Right cardiac atrium (tissue), 5 donors: ENCODE results near the gene SRRM1. TPM values are rescaled to one million over a fixed set of nuclear protein-coding genes. Genes with fewer than 3 reads are reported as not detected.

Source experiments
- ATAC-seq, 2 donors: fragments of 200-7000 bp; cut with Tn5 transposase; one replicate each; pipeline versions ENCODE4 v1.8.0 to v1.9.1; 2020; ENCODE audit warnings: moderate library complexity in 2 of 2, mild to moderate bottlenecking in 1 of 2
- DNase-seq, 3 donors: peaks; one replicate each; pipeline ENCODE4 v3.0.0-alpha.2; 2020
- H3K27ac ChIP-seq: one replicate; pipeline ENCODE4 v1.5.1; 2013; ENCODE audit warnings: mild to moderate bottlenecking, low read length, control low read depth, moderate library complexity
- H3K27me3 ChIP-seq: one replicate; pipeline ENCODE4 v1.6.1; 2013; ENCODE audit not compliant: control insufficient read depth, insufficient read depth
- H3K4me1 ChIP-seq: one replicate; pipeline ENCODE4 v1.6.1; 2013; ENCODE audit warnings: low read length; ENCODE audit not compliant: control insufficient read depth, insufficient read depth
- H3K4me3 ChIP-seq: one replicate; pipeline ENCODE4 v1.5.1; 2013; ENCODE audit warnings: low read length, control low read depth
- H3K9me3 ChIP-seq: one replicate; pipeline ENCODE4 v1.6.1; 2013; ENCODE audit warnings: low read length; ENCODE audit not compliant: control insufficient read depth
- WGBS: extraction: QIAGEN DNeasy Blood & Tissue Kit; methylation state at CpG from one replicate; pipeline ENCODE4 v1.1.7; 2013; 5-methylcytosine and 5-hydroxymethylcytosine counted together
- intact Hi-C, 4 donors: fragments of 100-400 bp; cut with DNase I; formaldehyde crosslinking; loops; one replicate each; pipeline versions ENCODE4 v1.11.0 to v1.14.0; 2022 to 2023
- long read RNA-seq, 4 donors: library from polyadenylated mRNA; unstranded; transcript quantifications; one replicate each; pipeline ENCODE4 v2.0.0, GENCODE V29; 2020 to 2021
- polyA plus RNA-seq: library from polyadenylated mRNA; stranded (reverse); fragments of 200-250 nt; gene quantifications from one replicate; pipeline ENCODE4 v1.2.3, GENCODE V29; 2013
- total RNA-seq, 4 donors: library from RNA; stranded (reverse); fragmentation: NEBNext Ultra II Directional; extraction: Animal tissue kit (Norgen Biotek cat#: 25700); gene quantifications; one replicate each; pipeline ENCODE4 v1.2.1, GENCODE V29; 2021
- donor health status: healthy with polysubstance abuse.
- donor health status: DM: no; HTN: yes; CAD: no.
- donor health status: DM: no; HTN: no; CAD: no.
- donor health status: DM: no; HTN: yes; CAD: no; lungs with severe emphysema.
- donor health status: DM: yes; HTN: yes; CAD: no.

Gene SRRM1, protein sequence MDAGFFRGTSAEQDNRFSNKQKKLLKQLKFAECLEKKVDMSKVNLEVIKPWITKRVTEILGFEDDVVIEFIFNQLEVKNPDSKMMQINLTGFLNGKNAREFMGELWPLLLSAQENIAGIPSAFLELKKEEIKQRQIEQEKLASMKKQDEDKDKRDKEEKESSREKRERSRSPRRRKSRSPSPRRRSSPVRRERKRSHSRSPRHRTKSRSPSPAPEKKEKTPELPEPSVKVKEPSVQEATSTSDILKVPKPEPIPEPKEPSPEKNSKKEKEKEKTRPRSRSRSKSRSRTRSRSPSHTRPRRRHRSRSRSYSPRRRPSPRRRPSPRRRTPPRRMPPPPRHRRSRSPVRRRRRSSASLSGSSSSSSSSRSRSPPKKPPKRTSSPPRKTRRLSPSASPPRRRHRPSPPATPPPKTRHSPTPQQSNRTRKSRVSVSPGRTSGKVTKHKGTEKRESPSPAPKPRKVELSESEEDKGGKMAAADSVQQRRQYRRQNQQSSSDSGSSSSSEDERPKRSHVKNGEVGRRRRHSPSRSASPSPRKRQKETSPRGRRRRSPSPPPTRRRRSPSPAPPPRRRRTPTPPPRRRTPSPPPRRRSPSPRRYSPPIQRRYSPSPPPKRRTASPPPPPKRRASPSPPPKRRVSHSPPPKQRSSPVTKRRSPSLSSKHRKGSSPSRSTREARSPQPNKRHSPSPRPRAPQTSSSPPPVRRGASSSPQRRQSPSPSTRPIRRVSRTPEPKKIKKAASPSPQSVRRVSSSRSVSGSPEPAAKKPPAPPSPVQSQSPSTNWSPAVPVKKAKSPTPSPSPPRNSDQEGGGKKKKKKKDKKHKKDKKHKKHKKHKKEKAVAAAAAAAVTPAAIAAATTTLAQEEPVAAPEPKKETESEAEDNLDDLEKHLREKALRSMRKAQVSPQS
- total RNA-seq (10 to 100 TPM; 71.8 to 91.7 (median 79.3) TPM), polyA plus RNA-seq (41.2 TPM)
- long read RNA-seq, donor 1, partial matches to known transcripts: 45 of 72 reads
- long read RNA-seq, donor 1, other reads (novel, unspliced or antisense): 20 of 72 reads
- long read RNA-seq, donor 2, full-length matches to known transcripts: 4 of 33 reads
- long read RNA-seq, donor 2, partial matches to known transcripts: 8 of 33 reads
- long read RNA-seq, donor 2, other reads (novel, unspliced or antisense): 21 of 33 reads
- long read RNA-seq, donor 3, transcript SRRM1-205 (4 exons, 2,624 nt): major isoform, 13 of 86 reads
- long read RNA-seq, donor 3, partial matches to known transcripts: 38 of 86 reads
- long read RNA-seq, donor 3, other reads (novel, unspliced or antisense): 32 of 86 reads
- long read RNA-seq, donor 4, full-length matches to known transcripts: 4 of 35 reads
- long read RNA-seq, donor 4, partial matches to known transcripts: 12 of 35 reads
- long read RNA-seq, donor 4, other reads (novel, unspliced or antisense): 19 of 35 reads

DNA sequence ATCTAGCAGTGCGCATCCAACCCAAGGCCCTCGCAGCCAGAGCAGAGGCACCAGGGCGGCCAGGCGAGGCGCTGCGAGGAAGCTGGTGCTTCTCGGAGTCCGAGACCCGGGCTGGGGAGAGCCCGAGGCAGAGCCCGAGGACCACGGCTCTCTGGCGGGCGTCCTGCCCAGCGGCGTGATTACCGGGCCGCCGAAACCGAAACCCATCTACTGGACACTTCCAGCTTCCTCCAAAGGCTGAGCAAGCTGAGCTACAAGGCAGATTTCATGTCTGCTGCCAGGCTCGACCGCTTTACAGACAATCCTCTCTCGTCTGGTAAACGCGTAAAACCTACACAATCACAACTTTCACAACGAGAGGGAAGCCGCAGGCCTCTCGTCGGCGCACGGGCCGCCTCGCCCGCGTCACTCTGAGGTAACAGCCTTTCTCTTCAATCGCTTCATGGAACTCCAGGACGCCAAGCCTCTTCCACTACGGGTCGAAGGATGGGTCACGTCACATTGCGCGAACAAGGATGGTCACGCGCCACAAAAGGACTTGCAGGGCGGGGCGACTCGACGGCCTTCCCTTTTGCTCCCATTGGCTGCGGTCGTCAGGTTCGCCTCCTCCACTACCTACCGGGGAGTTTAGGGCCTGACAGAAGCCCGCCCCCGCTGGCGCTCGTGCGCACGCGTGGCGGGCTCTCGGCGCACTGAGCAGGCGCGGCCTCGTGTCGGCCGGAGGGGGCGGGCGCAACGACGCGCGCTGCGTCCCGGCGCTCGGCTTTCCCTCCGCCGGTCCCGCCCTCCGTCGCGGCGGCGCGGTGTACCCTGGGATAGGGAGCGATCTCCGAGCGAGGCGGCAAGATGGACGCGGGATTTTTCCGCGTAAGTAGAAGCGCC is at the start of gene SRRM1:
TSS of gene SRRM1 (plus strand) at position 822 of the 882 bp plus-strand sequence. CDS start at position 847, 25 bp downstream.
- Histone ChIP-seq H3K9me3 (no peaks in the 10 kb centered on the region), H3K4me3 (peak within 1 kb of the TSS; percentile 92), H3K27ac (peak within 1 kb of the TSS; percentile 94), H3K27me3 (no peaks in the 10 kb centered on the region), H3K4me1 (peaks cover 7% of the 10 kb centered on the region)
- ATAC-seq (peak; percentile 98), DNase-seq (peak; percentile 99 to 100 (median 99))
- under 1% methylated on average over 95 of the region's 95 CpGs for WGBS
- intact Hi-C loops: no loop called here

DNA sequence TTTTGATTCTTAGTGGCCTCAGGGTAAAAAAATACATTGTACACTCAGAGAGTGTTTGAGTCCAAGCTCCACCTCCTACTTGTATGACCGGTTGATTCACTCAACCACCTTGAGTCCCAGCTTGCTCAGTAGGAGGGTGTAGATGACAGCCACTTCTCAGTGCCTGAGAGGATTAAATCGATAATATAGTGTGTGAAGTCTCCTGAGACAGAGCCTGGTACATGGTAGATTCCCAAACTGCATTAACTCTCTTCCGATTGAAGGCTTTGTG is 48.8 kb upstream of the SRRM1 start:
- Histone ChIP-seq H3K27me3 (no peaks in the 10 kb centered on the region), H3K27ac (no peak overlapping the region), H3K4me3 (no peak overlapping the region), H3K4me1 (no peaks in the 10 kb centered on the region), H3K9me3 (no peaks in the 10 kb centered on the region)
- no peak for ATAC-seq
- 87% methylated on average over 3 of the region's 3 CpGs for WGBS
- DNase-seq: no peak
- intact Hi-C loops: no loop called here

DNA sequence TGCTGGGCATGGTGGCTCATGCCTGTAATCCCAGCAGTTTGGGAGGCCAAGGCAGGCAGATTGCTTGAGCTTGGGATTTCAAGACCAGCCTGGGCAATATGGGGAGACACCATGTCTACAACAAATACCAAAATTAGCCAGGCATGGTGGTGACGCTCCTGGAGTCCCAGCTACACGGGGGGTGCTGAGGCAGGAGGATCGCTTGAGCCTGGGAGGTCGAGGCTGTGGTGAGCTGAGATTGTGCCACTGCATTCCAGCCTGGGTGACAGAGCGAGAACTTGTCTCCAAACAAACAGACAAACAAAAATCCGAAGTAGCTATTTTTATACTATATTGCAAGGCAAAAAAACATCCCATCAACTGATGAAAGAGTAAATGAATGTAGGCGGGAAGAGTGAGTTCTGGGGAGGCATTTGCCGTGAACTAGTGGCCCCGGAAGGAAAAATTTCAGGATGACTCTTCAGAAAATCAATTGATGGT is 46.7 kb upstream of the SRRM1 start:
- intact Hi-C loops: no loop called here
- ATAC-seq (no peak), DNase-seq (no peak)
- Histone ChIP-seq H3K4me1 (no peaks in the 10 kb centered on the region), H3K9me3 (no peaks in the 10 kb centered on the region), H3K4me3 (no peak overlapping the region), H3K27ac (no peak overlapping the region), H3K27me3 (no peaks in the 10 kb centered on the region)
- 74% methylated on average over 9 of the region's 9 CpGs for WGBS

DNA sequence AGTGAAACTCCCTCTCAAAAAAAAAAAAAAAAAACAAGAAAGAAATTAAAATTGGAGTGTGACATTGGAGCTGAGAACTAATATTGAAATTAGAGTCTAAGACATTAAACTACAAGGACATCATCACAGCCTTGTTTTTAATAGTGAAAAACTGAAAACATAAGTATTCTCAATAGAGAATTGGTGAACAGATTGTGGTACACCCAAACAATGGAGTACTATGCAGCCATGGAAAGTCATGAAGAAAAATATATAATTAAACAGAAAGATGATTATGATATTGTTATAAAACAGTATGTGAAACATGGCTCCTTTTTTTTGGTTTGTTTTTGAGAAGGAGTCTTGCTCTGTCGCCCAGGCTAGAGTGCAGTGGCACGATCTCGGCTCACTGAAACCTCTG is 43.8 kb upstream of the SRRM1 start:
- DNase-seq: no peak
- no peak for ATAC-seq
- WGBS: 91% methylated on average over 3 of the region's 3 CpGs
- Histone ChIP-seq H3K4me1 (no peaks in the 10 kb centered on the region), H3K27ac (no peak overlapping the region), H3K9me3 (no peaks in the 10 kb centered on the region), H3K27me3 (no peaks in the 10 kb centered on the region), H3K4me3 (no peak overlapping the region)
- intact Hi-C loops: no loop called here

DNA sequence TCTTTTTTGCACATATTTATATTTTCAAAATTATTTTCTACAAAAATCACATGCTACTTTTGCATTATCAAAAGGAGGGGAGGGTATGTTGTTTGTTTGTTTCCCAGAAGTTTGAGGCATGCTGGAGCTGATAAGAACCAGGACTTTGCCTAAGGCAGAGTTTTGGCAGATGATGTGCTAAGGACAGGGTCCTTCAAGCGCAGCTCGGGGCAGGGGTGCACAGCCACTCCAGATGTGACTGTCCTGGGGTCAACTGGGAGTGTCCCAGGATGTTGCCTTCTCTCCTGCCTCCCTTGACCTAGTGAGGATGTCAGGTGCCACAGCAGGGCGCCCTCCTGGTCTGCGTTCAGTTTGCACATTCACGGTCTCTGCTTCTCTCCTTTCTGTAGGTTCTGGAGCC is 42.6 kb upstream of the SRRM1 start:
- Histone ChIP-seq H3K27me3 (no peaks in the 10 kb centered on the region), H3K4me1 (no peaks in the 10 kb centered on the region), H3K9me3 (no peaks in the 10 kb centered on the region), H3K27ac (no peak overlapping the region), H3K4me3 (no peak overlapping the region)
- DNase-seq: no peak
- intact Hi-C loops: no loop called here
- ATAC-seq: no peak
- 62% methylated on average over 5 of the region's 5 CpGs for WGBS

DNA sequence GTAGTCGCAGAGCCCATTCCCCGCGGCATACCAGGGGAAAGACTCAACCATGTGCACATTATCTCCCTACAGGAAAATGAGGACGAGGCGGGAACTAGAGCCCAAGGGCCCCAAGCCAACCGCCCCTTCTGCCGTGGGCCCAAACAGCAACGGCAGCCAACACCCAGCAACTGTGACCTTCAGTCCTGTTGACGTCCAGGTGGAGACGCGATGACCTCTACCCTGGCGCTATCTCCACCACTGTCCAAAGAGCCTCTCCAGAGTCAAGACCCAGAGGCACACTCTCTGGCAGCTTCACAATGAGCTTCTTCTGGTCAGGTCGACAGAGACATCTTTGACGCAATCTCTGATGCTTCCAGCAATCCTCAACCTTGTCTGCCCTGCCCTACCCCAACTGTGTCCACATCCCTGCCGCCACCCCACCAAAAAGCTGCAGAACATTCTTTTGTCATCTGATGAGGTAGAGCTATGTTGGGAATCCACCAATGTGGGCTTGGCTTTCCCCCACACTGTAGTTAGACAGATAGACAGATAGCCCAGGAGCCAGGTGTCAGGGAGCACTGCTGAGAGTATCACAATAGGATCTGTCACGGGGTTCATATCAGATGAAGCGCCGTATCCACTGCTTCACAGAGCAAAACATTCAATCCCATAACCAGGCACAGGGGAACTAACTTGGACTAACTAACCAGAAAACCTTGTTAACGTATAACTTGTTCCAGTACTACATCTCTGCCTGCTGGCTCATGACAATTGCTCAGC is 37.4 kb upstream of the SRRM1 start:
- WGBS: 81% methylated on average over 19 of the region's 19 CpGs
- ATAC-seq: no peak

DNA sequence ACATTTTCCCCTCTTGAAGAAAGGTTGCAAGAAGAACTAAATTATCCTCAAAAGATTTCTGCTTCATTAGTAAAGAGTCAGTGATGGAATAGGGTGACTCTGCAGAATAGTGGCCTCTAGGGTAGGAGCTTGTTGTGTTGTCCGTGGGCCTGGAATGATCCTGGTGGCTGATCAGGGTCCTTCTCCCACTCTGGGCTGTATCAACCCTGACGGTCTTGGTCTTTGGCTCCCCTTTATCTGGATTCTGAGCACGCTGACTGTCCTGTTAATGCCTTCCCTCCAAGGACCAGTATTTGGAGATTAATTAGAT is 36.9 kb upstream of the SRRM1 start:
- WGBS: 69% methylated on average over 3 of the region's 3 CpGs
- no peak overlapping the region for H3K4me3 ChIP-seq
- no peak for DNase-seq
- intact Hi-C loops: no loop called here
- H3K9me3 ChIP-seq: no peaks in the 10 kb centered on the region
- H3K27me3 ChIP-seq: no peaks in the 10 kb centered on the region
- H3K4me1 ChIP-seq: no peaks in the 10 kb centered on the region
- ATAC-seq: no peak
- no peak overlapping the region for H3K27ac ChIP-seq

More for the DNA sequence above, 37.4 kb upstream of the SRRM1 start:
- no peak for DNase-seq
- no peaks in the 10 kb centered on the region for H3K4me1 ChIP-seq
- no peaks in the 10 kb centered on the region for H3K27me3 ChIP-seq
- H3K9me3 ChIP-seq: no peaks in the 10 kb centered on the region
- intact Hi-C loops: no loop called here
- no peak overlapping the region for H3K4me3 ChIP-seq
- H3K27ac ChIP-seq: no peak overlapping the region

DNA sequence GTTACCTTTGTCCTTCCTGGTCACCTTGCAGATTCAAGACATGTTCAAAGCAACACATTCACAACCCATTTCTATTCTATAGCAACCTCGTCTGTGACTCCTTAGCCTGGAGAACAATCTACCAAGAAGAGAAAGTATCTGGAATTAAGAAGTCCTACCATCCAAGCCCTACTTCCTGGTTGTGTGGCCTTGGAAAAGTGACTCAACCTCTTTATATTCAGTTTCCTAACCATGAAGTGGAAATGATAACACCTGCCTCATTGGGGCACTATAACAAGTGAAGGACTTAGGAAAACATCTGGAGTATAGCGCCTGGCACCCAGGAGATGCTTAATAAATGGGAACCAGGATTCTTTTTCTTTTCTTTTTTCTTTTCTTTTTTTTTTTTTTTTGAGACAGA is 36.5 kb upstream of the SRRM1 start:
- no peak for ATAC-seq
- H3K4me1 ChIP-seq: no peaks in the 10 kb centered on the region
- DNase-seq: no peak
- no peaks in the 10 kb centered on the region for H3K9me3 ChIP-seq
- H3K4me3 ChIP-seq: no peak overlapping the region
- intact Hi-C loops: no loop called here
- no peaks in the 10 kb centered on the region for H3K27me3 ChIP-seq
- 92% methylated on average over 2 of the region's 2 CpGs for WGBS
- H3K27ac ChIP-seq: no peak overlapping the region

DNA sequence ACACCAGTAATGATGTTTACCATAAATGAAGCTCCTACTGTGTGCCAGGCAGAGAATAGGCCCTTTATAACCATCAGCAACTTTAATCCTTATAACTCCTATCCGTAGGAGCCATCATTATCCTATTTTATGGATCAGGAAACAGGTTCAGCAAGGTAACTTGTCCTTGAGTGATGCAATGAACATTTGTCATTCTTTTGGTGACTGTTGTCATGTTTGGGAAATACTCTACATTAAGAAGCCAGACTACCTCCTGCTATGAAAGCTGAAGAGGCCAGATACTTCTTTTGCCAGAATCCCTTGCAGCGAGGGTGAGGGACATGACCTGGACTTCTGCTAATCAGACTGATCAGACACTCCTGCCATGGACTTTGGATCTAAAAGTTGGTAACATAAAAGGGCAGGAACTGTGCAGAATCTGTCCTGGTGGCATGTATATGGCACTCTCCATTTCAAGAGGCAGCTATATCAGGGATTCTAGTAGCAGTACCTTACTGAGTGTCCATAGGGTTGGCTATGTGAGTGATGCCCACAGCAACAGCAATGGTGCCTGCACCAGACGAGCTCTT is 33.1 kb upstream of the SRRM1 start:
- Histone ChIP-seq H3K4me1 (no peaks in the 10 kb centered on the region), H3K9me3 (no peaks in the 10 kb centered on the region), H3K27me3 (no peaks in the 10 kb centered on the region), H3K27ac (no peak overlapping the region), H3K4me3 (no peak overlapping the region)
- intact Hi-C loops: no loop called here
- DNase-seq (no peak), ATAC-seq (no peak)
- 77% methylated on average over 3 of the region's 3 CpGs for WGBS
